Naive thymus-derived CD4-positive, alpha-beta T cell (primary cell): ENCODE data around the gene GNG12. TPM values are rescaled to one million over a fixed set of nuclear protein-coding genes. Genes with fewer than 3 reads are reported as not detected.

Experiments used
- ATAC-seq: fragments of 150-1000 bp; cut with Tn5 transposase; 2 replicates; pipeline ENCODE4 v1.10.0; 2021; ENCODE audit warnings: mild to moderate bottlenecking, moderate library complexity
- CTCF ChIA-PET: fragments of 350-600 bp; sonication (Branson Sonifier 250); formaldehyde crosslinking; loops from one replicate; lab custom pipeline; 2021; ENCODE audit warnings: antibody characterized with exemption; lab: Charles Lee
- POLR2A ChIA-PET: fragments of 350-600 bp; sonication (Branson Sonifier 250); formaldehyde crosslinking; loops from one replicate; lab custom pipeline; 2021; ENCODE audit warnings: antibody characterized with exemption, inconsistent platforms; lab: Charles Lee
- DNase-seq, 9 donors: peaks; one replicate each; pipeline versions ENCODE4 v3.0.0 to v3.0.0-alpha.2; 2020 to 2022; ENCODE audit warnings: mixed read lengths in 1 of 9
- H3K27ac ChIP-seq: one replicate; pipeline ENCODE4 v1.7.0; 2013; ENCODE audit warnings: mild to moderate bottlenecking, low read depth, low read length, moderate library complexity
- H3K27me3 ChIP-seq, 2 donors: one replicate each; pipeline ENCODE4 v1.7.0; 2013; ENCODE audit warnings: low read length in 2 of 2, mild to moderate bottlenecking in 2 of 2, moderate library complexity in 2 of 2; ENCODE audit not compliant: control insufficient read depth in 2 of 2, insufficient read depth in 2 of 2
- H3K36me3 ChIP-seq, 3 experiments: 1 replicate in 2 of 3; 2 replicates in 1 of 3; pipeline ENCODE4 v1.7.0; 2013; ENCODE audit warnings: low read length in 3 of 3, mild to moderate bottlenecking in 3 of 3, moderate library complexity in 1 of 3; ENCODE audit not compliant: insufficient read depth in 3 of 3, control insufficient read depth in 2 of 3
- H3K4me1 ChIP-seq, 2 donors: one replicate each; pipeline ENCODE4 v1.7.0; 2013; ENCODE audit warnings: low read length in 2 of 2, mild to moderate bottlenecking in 2 of 2, moderate library complexity in 1 of 2; ENCODE audit not compliant: control insufficient read depth in 2 of 2, insufficient read depth in 2 of 2
- H3K4me3 ChIP-seq: 2 replicates; pipeline ENCODE4 v1.7.0; 2013; ENCODE audit warnings: mild to moderate bottlenecking, low read length
- H3K9me3 ChIP-seq, 3 experiments: 1 replicate in 2 of 3; 2 replicates in 1 of 3; pipeline ENCODE4 v1.7.0; 2013; ENCODE audit warnings: low read length in 3 of 3; ENCODE audit not compliant: control insufficient read depth in 2 of 3
- H3K27ac Mint-ChIP-seq, 9 donors: one replicate each; pipeline ENCODE4 v1.8.0; 2020 to 2022; ENCODE audit warnings: mixed read lengths in 9 of 9, mild to moderate bottlenecking in 8 of 9, moderate library complexity in 5 of 9, inconsistent platforms in 2 of 9
- H3K27me3 Mint-ChIP-seq, 5 donors: one replicate each; pipeline ENCODE4 v1.8.0; 2021 to 2022; ENCODE audit warnings: mixed read lengths in 5 of 5, mild to moderate bottlenecking in 1 of 5
- H3K36me3 Mint-ChIP-seq, 5 donors: one replicate each; pipeline ENCODE4 v1.8.0; 2020 to 2022; ENCODE audit warnings: mixed read lengths in 5 of 5, mild to moderate bottlenecking in 3 of 5, inconsistent platforms in 1 of 5
- H3K4me1 Mint-ChIP-seq, 7 donors: one replicate each; pipeline ENCODE4 v1.8.0; 2020 to 2022; ENCODE audit warnings: mixed read lengths in 7 of 7, mild to moderate bottlenecking in 3 of 7, inconsistent platforms in 1 of 7
- H3K4me3 Mint-ChIP-seq, 10 donors: one replicate each; pipeline ENCODE4 v1.8.0; 2020 to 2022; ENCODE audit warnings: mild to moderate bottlenecking in 10 of 10, mixed read lengths in 10 of 10, moderate library complexity in 6 of 10, inconsistent platforms in 2 of 10
- H3K9me3 Mint-ChIP-seq, 11 donors: one replicate each; pipeline ENCODE4 v1.8.0; 2020 to 2022; ENCODE audit warnings: mixed read lengths in 11 of 11, mild to moderate bottlenecking in 4 of 11, inconsistent platforms in 1 of 11, moderate library complexity in 1 of 11
- intact Hi-C, 2 donors: fragments of 100-400 bp; cut with micrococcal nuclease; formaldehyde crosslinking; loops; one replicate each; pipeline ENCODE4 v1.15.1; 2023
- polyA plus RNA-seq, 2 donors: library from polyadenylated mRNA; unstranded; fragments of 300-500 nt; fragmentation: Illumina TruSeq; gene quantifications; one replicate each; pipeline ENCODE4 v1.2.3, GENCODE V29; 2021
- total RNA-seq, 6 experiments: library from RNA in 5 of 6; stranded (reverse) in 5 of 6; gene quantifications; 1 replicate in 5 of 6; 2 replicates in 1 of 6; pipeline ENCODE4 v1.2.3 and lab custom pipeline; 2021 to 2026

The GNG12 gene
- total and polyA plus RNA-seq, 7 experiments from 2014 or later: not detected

DNA sequence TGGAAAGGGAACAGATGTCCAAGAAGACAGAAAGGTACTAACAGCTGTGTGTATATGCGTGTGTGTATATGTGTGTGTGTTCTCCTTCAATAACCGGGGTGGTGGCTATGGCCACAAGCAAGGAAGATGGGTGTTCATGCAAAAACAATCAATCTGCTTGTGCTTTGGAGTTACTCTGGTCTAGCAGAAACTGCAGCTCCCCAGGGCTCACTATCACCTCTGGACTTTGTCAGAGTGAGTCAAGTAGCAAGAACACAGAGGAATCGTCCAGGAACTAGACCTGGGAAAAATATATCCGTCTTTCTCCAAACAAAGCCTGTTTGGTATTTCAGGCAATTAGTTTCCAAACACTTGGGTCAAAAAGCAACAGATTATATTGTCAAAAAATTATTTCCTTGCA lies 68.6 kb downstream of the GNG12 start:
- Histone ChIP-seq H3K27me3 (peaks cover 0 to 12% of the 10 kb centered on the region in 2 donors), H3K27ac (no peak overlapping the region), H3K36me3 (no peaks in the 10 kb centered on the region), H3K9me3 (no peaks in the 10 kb centered on the region), H3K4me3 (no peak overlapping the region), H3K4me1 (peaks cover 0 to 5% of the 10 kb centered on the region in 2 donors)
- Mint-ChIP-seq H3K27me3 (peaks cover 28 to 56% (median 36%) of the 10 kb centered on the region in 5 donors), H3K4me1 (peaks cover 0 to 9% (median 5%) of the 10 kb centered on the region in 7 donors), H3K36me3 (no peaks in the 10 kb centered on the region), H3K9me3 (no peaks in the 10 kb centered on the region), H3K4me3 (no peak overlapping the region), H3K27ac (no peak overlapping the region)
- ATAC-seq: no peak
- intact Hi-C loops: loop anchor here in 1 of 2 donors (10.0 kb wide), 1 partner anchor 550 kb away; no protein-coding TSS in a partner anchor
- CTCF ChIA-PET: interaction anchor here (1.6 to 2.6 kb wide), 2 partner anchors 203 to 204 kb away, joined by 5 to 15 read pairs; no protein-coding TSS in a partner anchor
- no peak for DNase-seq
- POLR2A ChIA-PET: no interaction called here

DNA sequence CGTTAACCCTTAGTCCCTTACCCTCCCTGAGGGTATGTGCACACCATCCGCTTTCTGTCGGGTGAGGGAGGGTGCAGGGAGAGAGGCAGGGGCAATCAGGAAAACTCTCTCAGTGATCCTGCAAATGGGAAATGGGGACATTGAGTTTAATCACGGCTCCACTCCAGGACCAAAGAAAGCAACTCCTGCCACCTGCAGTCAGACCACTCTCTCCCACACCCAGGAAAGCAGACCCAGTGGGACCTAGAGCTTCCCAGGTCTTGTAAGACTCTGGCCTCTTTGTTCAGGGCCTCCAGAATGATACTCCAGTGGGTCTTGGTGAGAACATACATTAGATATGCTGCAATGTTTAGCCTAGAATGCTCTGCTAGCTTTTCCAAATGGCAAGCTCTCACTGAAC lies 71.5 kb downstream of the GNG12 start:
- no peak overlapping the region for H3K27ac ChIP-seq
- Mint-ChIP-seq H3K36me3 (no peaks in the 10 kb centered on the region), H3K27me3 (peaks cover 18 to 42% (median 34%) of the 10 kb centered on the region in 5 donors), H3K9me3 (no peaks in the 10 kb centered on the region), H3K27ac (no peak overlapping the region), H3K4me3 (no peak overlapping the region), H3K4me1 (peaks cover 0 to 9% (median 5%) of the 10 kb centered on the region in 7 donors)
- ChIA-PET POLR2A (no interaction called here), CTCF (interaction anchor here (1.3 to 5.9 kb wide), 3 partner anchors 25 to 201 kb away, joined by 3 to 100 read pairs (median 10); no protein-coding TSS in a partner anchor)
- intact Hi-C loops: loop anchor here in 1 of 2 donors (2.0 to 10.0 kb wide), 2 partner anchors 77 to 547 kb away; partner anchors contain the start of gene GADD45A
- ATAC-seq: no peak
- H3K36me3 ChIP-seq: no peaks in the 10 kb centered on the region
- DNase-seq: no peak
- no peak overlapping the region for H3K4me3 ChIP-seq
- H3K9me3 ChIP-seq: no peaks in the 10 kb centered on the region
- H3K4me1 ChIP-seq: peaks cover 0 to 5% of the 10 kb centered on the region in 2 donors
- H3K27me3 ChIP-seq: peaks cover 0 to 12% of the 10 kb centered on the region in 2 donors

DNA sequence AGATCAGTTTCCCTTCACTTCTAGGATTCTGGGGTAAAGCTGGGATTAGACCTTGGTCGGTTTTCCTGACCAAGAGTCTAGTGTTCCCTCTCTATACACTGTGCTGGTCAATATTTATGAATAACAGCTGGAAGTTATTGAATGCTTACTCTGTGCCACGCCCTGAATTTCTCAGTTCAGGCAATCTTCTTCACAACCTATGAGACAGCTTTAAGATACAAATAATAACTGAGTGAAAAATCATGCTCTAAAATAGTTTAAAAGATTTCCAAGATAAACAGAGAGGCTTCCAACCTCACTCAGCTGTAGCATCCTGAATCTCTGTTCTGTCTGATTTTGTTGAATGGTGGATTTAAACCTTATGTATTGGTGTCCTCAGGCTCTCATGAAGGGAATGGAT lies 72.2 kb downstream of the GNG12 start:
- Mint-ChIP-seq H3K36me3 (no peaks in the 10 kb centered on the region), H3K4me1 (peaks cover 0 to 4% (median 2%) of the 10 kb centered on the region in 7 donors), H3K27me3 (peaks cover 18 to 40% (median 28%) of the 10 kb centered on the region in 5 donors), H3K9me3 (no peaks in the 10 kb centered on the region), H3K4me3 (no peak overlapping the region), H3K27ac (no peak overlapping the region)
- POLR2A ChIA-PET: no interaction called here
- Histone ChIP-seq H3K4me3 (no peak overlapping the region), H3K36me3 (no peaks in the 10 kb centered on the region), H3K27ac (no peak overlapping the region), H3K4me1 (peaks cover 0 to 1% of the 10 kb centered on the region in 2 donors), H3K27me3 (peaks cover 0 to 10% of the 10 kb centered on the region in 2 donors), H3K9me3 (no peaks in the 10 kb centered on the region)
- ATAC-seq (no peak), DNase-seq (no peak)
- CTCF ChIA-PET: interaction anchor here (0.8 to 5.9 kb wide), 13 partner anchors 9 to 233 kb away, joined by 3 to 100 read pairs (median 6); no protein-coding TSS in a partner anchor
- intact Hi-C loops: loop anchor here in 1 of 2 donors (2.0 to 10.0 kb wide), 2 partner anchors 76 to 546 kb away; partner anchors contain the start of gene GADD45A

DNA sequence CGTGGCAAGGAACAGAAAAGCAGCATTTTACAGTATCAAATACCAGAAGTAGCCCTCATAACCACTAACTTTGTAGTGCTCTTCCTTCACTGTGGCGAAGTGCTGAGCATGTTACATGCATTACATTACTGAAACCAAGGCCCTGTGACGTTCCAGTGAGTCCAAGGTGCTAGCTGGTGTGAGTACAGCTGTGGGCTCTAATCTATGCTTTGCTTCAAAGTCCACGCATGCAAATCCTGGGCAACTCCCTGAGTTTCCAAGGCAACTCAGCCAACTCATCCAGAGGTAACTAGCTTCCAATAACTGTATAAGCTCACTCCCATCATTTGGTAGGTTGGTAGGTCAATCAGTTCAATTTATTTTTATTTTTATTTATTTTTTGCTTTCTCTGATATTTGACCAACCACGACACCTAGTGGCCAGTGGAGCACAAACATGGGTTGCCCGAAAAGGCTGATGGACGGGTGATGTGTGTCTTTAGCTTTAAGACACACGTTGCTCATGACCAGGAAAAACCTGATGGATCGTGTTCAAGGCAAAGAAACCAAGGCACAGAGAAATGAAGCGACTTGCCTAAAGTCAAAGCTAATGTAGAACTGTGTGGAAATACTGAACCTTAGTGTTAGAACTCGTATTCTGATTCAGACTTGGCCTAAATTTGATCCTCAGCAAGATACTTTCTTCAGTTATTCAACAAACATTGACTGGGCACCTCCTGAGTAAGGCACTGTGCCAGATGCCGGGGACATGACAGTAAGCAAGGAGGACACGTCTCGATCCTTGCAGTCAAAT lies 73.0 kb downstream of the GNG12 start:
- POLR2A ChIA-PET: interaction anchor here (1.4 kb wide), 1 partner anchor 75 kb away, joined by 7 read pairs; the partner anchor contains the start of gene GADD45A
- H3K4me3 Mint-ChIP-seq: no peak overlapping the region
- H3K27ac Mint-ChIP-seq: no peak overlapping the region
- CTCF ChIA-PET: interaction anchor here (0.6 to 5.9 kb wide), 21 partner anchors 9 to 767 kb away, joined by 3 to 100 read pairs (median 5); partner anchors contain the start of gene GADD45A
- no peaks in the 10 kb centered on the region for H3K36me3 Mint-ChIP-seq
- H3K9me3 ChIP-seq: no peaks in the 10 kb centered on the region
- DNase-seq: peak; percentile 17 to 64 (median 45)
- H3K9me3 Mint-ChIP-seq: no peaks in the 10 kb centered on the region
- no peaks in the 10 kb centered on the region for H3K36me3 ChIP-seq
- no peak overlapping the region for H3K27ac ChIP-seq
- no peaks in the 10 kb centered on the region for H3K4me1 ChIP-seq
- ATAC-seq: peak; percentile 73
- H3K27me3 Mint-ChIP-seq: peaks cover 18 to 33% (median 24%) of the 10 kb centered on the region in 5 donors
- H3K4me1 Mint-ChIP-seq: no peaks in the 10 kb centered on the region
- intact Hi-C loops: loop anchor here (1.0 to 10.0 kb wide), 6 partner anchors 75 to 545 kb away; partner anchors contain the start of gene GADD45A (in 2 of the 2)
- H3K4me3 ChIP-seq: no peak overlapping the region
- peaks cover 0 to 5% of the 10 kb centered on the region in 2 donors for H3K27me3 ChIP-seq

DNA sequence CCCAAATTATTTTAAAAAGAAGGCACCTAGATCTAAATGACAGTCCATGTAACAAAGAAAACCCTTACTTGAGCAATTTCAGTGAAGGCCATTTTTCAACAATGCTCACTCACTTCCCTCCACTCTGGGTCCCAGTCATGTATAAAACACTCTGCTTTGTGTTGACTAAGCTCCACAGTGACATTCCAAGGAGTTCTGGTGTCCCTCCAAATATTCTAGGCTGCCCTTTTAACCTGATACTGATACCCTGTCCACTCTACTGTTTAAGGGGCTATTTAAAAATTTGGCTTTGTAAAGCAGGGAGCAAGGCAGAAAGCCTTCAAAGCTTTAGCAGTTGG lies 73.6 kb downstream of the GNG12 start:
- no peak overlapping the region for H3K4me3 ChIP-seq
- no peaks in the 10 kb centered on the region for H3K4me1 ChIP-seq
- no peaks in the 10 kb centered on the region for H3K9me3 Mint-ChIP-seq
- H3K36me3 ChIP-seq: no peaks in the 10 kb centered on the region
- CTCF ChIA-PET: interaction anchor here (0.9 to 5.9 kb wide), 17 partner anchors 8 to 546 kb away, joined by 3 to 100 read pairs (median 5); partner anchors contain the start of gene GADD45A
- no peak overlapping the region for H3K27ac ChIP-seq
- peaks cover 0 to under 1% (median 0%) of the 10 kb centered on the region in 7 donors for H3K4me1 Mint-ChIP-seq
- no peaks in the 10 kb centered on the region for H3K9me3 ChIP-seq
- peaks cover 0 to 3% of the 10 kb centered on the region in 2 donors for H3K27me3 ChIP-seq
- H3K27ac Mint-ChIP-seq: no peak overlapping the region
- DNase-seq (no peak), ATAC-seq (no peak)
- H3K4me3 Mint-ChIP-seq: no peak overlapping the region
- H3K36me3 Mint-ChIP-seq: no peaks in the 10 kb centered on the region
- intact Hi-C loops: loop anchor here (1.0 to 10.0 kb wide), 6 partner anchors 74 to 545 kb away; partner anchors contain the start of gene GADD45A (in 2 of the 2)
- POLR2A ChIA-PET: interaction anchor here (1.4 kb wide), 1 partner anchor 74 kb away, joined by 7 read pairs; the partner anchor contains the start of gene GADD45A
- H3K27me3 Mint-ChIP-seq: peaks cover 15 to 27% (median 23%) of the 10 kb centered on the region in 5 donors

DNA sequence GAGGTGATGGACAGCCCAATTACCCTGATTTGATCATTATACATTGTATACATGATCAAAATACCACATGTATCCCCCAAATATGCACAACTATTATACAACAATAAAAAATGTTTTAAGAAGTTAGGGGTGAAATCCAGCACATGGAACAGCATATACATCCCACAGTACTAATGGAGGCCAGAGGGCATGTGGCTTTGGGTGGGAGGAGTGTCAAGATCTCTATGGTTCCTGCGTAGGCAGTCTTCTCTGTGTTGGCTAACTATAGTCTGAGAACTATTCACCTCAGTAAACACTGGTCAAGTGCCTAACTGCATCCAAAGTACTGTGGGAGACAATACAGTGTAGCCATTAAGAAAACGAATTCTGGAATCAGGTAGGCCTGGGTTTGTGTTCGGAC lies 74.2 kb downstream of the GNG12 start:
- Mint-ChIP-seq H3K36me3 (no peaks in the 10 kb centered on the region), H3K27ac (no peak overlapping the region), H3K9me3 (no peaks in the 10 kb centered on the region), H3K4me3 (no peak overlapping the region), H3K4me1 (peaks cover 0 to 7% (median 0%) of the 10 kb centered on the region in 7 donors), H3K27me3 (peaks cover 9 to 22% (median 17%) of the 10 kb centered on the region in 5 donors)
- Histone ChIP-seq H3K27me3 (peaks cover 0 to 3% of the 10 kb centered on the region in 2 donors), H3K36me3 (no peaks in the 10 kb centered on the region), H3K4me1 (no peaks in the 10 kb centered on the region), H3K27ac (no peak overlapping the region), H3K4me3 (no peak overlapping the region), H3K9me3 (no peaks in the 10 kb centered on the region)
- intact Hi-C loops: no loop called here
- POLR2A ChIA-PET: no interaction called here
- DNase-seq (no peak), ATAC-seq (no peak)
- CTCF ChIA-PET: interaction anchor here (0.7 to 5.9 kb wide), 9 partner anchors 17 to 546 kb away, joined by 3 to 100 read pairs (median 10); partner anchors contain the start of gene GADD45A
